Endothelial cell (in vitro differentiated cells): ENCODE data around the gene GSTO1. TPM values are rescaled to one million over a fixed set of nuclear protein-coding genes. Genes with fewer than 3 reads are reported as not detected.
A peak's percentile ranks its signal among the peaks of the same experiment; 100 is the strongest.

Experiments used
- DNase-seq: peaks from one replicate; pipeline ENCODE4 v3.0.0; 2021; ENCODE audit warnings: low spot score
- H3K27ac Mint-ChIP-seq: one replicate; pipeline ENCODE4 v1.8.0; 2021; ENCODE audit warnings: mixed read lengths, inconsistent platforms; ENCODE audit not compliant: unreplicated experiment
- H3K27me3 Mint-ChIP-seq: one replicate; pipeline ENCODE4 v1.8.0; 2021; ENCODE audit warnings: mild to moderate bottlenecking, moderate library complexity, mixed read lengths, inconsistent platforms; ENCODE audit not compliant: unreplicated experiment
- H3K36me3 Mint-ChIP-seq: one replicate; pipeline ENCODE4 v1.8.0; 2021; ENCODE audit warnings: mild to moderate bottlenecking, low read depth, mixed read lengths, inconsistent platforms; ENCODE audit not compliant: unreplicated experiment
- H3K4me1 Mint-ChIP-seq: one replicate; pipeline ENCODE4 v1.8.0; 2021; ENCODE audit warnings: mild to moderate bottlenecking, mixed read lengths, inconsistent platforms; ENCODE audit not compliant: unreplicated experiment
- H3K4me3 Mint-ChIP-seq: one replicate; pipeline ENCODE4 v1.8.0; 2021; ENCODE audit warnings: mild to moderate bottlenecking, mixed read lengths, inconsistent platforms; ENCODE audit not compliant: unreplicated experiment
- H3K9me3 Mint-ChIP-seq: one replicate; pipeline ENCODE4 v1.8.0; 2021; ENCODE audit warnings: mixed read lengths, inconsistent platforms; ENCODE audit not compliant: unreplicated experiment
- CTCF ChIP-seq: fragments of 200-600 bp; sonication (generic); IDR thresholded peaks from one replicate; pipeline ENCODE4 v1.5.0; 2021; ENCODE audit warnings: antibody characterized with exemption; ENCODE audit not compliant: unreplicated experiment
- total RNA-seq: library from RNA; stranded (reverse); fragmentation: NEBNext Ultra II Directional; extraction: Animal tissue kit (Norgen Biotek cat#: 25700); gene quantifications from one replicate; pipeline ENCODE4 v1.2.1, GENCODE V29; 2021; ENCODE audit not compliant: unreplicated experiment

The GSTO1 gene
- total RNA-seq, 1 donor from 2014 or later = 121 TPM

DNA sequence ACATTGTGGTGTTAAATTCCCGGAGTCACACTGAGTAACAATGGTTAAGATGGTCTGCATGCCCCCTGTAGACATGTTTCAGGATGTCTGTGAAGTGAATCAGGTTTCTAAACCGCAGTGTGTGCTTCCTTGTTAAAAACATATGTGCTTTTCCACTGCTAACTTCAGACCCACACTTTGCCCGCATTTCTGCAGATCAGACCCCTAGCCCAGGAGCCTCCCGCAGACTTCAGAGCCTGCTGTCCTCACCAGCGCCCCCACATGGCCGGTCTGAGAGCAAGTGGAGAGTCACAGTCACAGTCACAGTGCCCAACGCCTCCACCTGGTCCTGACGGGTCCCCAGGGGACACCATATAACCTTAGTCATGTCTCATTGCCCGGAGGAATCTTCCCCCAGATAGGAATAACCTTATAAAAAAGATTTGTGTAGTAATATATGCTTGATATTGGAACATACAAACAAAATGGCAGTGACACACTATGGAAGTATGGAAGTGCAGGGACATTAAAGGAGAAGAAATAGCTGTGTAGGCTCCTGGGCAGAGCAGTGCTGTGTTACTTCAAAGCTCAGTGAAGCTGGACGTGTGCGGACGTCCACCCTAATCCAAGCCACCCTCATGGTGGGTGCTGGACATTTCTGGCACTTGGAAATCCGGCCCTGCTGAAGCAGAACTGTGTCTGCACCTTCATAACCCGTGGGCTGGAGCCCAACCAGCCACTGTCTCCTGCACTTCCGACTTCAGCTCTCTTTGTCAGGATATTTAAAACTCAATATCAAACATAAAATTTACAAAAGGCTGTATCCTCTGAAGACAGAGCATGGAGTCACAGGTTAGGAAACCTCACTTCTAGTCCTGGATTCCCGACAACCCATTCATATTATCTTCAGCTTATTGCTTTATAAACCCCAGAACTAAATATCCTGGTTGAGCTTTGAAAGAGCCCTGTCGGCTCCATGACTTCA lies 43.3 kb downstream of the GSTO1 start:
- H3K36me3 Mint-ChIP-seq = peaks cover under 1% of the 10 kb centered on the region
- H3K27ac Mint-ChIP-seq = no peak overlapping the region
- H3K4me1 Mint-ChIP-seq = peaks cover 7% of the 10 kb centered on the region
- TF ChIP-seq CTCF = peak; percentile 65
- peaks cover 3% of the 10 kb centered on the region for H3K27me3 Mint-ChIP-seq
- H3K4me3 Mint-ChIP-seq = no peak overlapping the region
- DNase-seq = peak; percentile 83
- H3K9me3 Mint-ChIP-seq = peaks cover 1% of the 10 kb centered on the region

DNA sequence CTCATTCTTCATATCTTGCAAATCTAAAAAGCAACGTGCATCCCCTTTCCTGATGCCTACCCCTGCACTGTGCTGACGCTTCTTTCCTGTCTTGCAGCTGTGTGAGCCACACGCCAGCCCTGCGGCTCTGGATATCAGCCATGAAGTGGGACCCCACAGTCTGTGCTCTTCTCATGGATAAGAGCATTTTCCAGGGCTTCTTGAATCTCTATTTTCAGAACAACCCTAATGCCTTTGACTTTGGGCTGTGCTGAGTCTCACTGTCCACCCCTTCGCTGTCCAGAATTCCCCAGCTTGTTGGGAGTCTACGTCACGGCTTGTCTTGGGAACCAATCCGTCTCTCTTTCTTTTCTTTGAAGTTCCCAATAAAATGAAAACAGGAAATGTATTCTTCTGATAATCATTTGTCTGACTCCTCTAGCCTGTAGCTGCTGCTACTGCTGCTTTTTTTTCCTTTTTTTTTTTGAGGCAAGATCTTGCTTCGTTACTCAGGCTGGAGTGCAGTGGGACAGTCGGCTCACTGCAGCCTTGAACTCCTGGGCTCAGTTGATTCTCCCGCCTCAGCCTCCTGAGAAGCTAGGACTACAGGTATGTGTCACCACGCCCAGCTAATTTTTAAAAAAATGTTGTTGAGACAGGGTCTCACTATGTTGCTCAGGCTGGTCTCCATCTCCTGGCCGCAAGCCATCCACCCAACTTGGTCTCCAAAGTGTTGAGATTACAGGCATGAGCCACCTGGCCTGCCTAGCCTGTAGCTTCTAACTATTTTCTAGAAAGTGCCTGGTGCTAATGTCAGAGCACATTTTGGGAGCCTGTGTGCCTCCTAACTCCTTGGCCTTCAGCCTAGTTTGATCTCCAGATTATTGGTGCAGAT lies 44.6 kb downstream of the GSTO1 start:
- H3K4me1 Mint-ChIP-seq = peaks cover 6% of the 10 kb centered on the region
- H3K36me3 Mint-ChIP-seq = peaks cover 6% of the 10 kb centered on the region
- H3K27ac Mint-ChIP-seq = no peak overlapping the region
- peaks cover 6% of the 10 kb centered on the region for H3K27me3 Mint-ChIP-seq
- H3K9me3 Mint-ChIP-seq = peaks cover 6% of the 10 kb centered on the region
- TF ChIP-seq CTCF = no peak
- DNase-seq = no peak
- no peak overlapping the region for H3K4me3 Mint-ChIP-seq

DNA sequence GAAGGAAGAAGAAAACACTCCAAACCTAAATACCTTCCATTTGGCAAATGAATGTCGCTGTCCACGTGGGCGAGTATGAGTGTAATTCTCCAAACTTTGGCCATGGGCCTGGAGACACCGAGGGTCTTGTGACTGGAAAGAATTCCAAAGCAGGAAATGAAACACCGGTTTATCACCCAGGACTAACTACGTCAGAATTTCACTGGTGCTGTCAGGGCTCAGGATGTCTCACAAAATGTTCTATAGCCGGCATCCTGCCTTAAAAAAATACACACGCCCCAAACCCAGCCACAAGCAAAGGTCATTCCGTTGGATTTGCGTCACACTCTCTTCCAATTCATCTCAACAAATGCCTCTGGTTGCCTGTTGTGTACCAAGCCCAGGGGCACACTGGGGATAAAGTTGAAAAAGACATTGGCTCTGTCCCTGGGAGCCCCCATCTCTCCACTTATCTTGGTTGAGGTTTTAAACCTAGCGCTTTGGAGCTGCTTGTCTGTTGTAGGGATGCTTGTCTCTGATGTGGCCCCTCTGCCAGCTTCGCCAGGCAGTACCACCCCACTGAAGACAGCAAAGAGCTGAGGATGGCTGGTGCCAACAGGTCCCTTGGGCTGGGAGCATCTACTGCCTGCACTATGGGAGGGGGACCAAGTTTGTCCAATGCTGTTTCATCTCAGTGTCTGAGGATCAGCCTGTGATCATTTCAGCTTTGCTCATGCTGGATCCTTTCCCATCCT lies 45.5 kb downstream of the GSTO1 start:
- H3K36me3 Mint-ChIP-seq = peaks cover 6% of the 10 kb centered on the region
- no peak overlapping the region for H3K4me3 Mint-ChIP-seq
- H3K27me3 Mint-ChIP-seq = peaks cover 6% of the 10 kb centered on the region
- TF ChIP-seq CTCF = no peak
- peaks cover 6% of the 10 kb centered on the region for H3K9me3 Mint-ChIP-seq
- peaks cover 6% of the 10 kb centered on the region for H3K4me1 Mint-ChIP-seq
- no peak overlapping the region for H3K27ac Mint-ChIP-seq
- DNase-seq = no peak

GRCh38 chr10:104300736-104301292 lies 46.1 kb downstream of the GSTO1 start:
- Mint-ChIP-seq H3K27ac (no peak overlapping the region), H3K9me3 (peaks cover 6% of the 10 kb centered on the region), H3K36me3 (peaks cover 6% of the 10 kb centered on the region), H3K4me1 (peaks cover 6% of the 10 kb centered on the region), H3K4me3 (no peak overlapping the region), H3K27me3 (peaks cover 6% of the 10 kb centered on the region)
- TF ChIP-seq CTCF = no peak
- DNase-seq = no peak
